IPS-18c (cell line): ENCODE data around the gene DIS3L.
"Not testable (repeated sequence)": the region's sequence is repeated elsewhere in the genome, so short reads cannot be mapped to it uniquely, and the experiment has no call there.

Experiments used
- H3K4me3 ChIP-seq: 2 replicates; pipeline ENCODE4 v1.7.0; 2013; ENCODE audit warnings: low read depth, mild to moderate bottlenecking, low read length, moderate library complexity; ENCODE audit not compliant: insufficient read depth
- H3K9me3 ChIP-seq: one replicate; pipeline ENCODE4 v1.6.1; 2013; ENCODE audit warnings: mild to moderate bottlenecking, low read length, moderate library complexity; ENCODE audit not compliant: control insufficient read depth, insufficient read depth

The DIS3L gene

GRCh38 chr15:66294932-66295235, 1.5 kb downstream of the DIS3L start:
- no peaks in the 10 kb centered on the region for H3K9me3 ChIP-seq
- H3K4me3 ChIP-seq: no peak overlapping the region; the same call in 1 of the 2 replicates

GRCh38 chr15:66296186-66296585, 2.8 kb downstream of the DIS3L start:
- Histone ChIP-seq H3K4me3 (no peak overlapping the region), H3K9me3 (no peaks in the 10 kb centered on the region)

- Histone ChIP-seq H3K9me3 (no peaks in the 10 kb centered on the region), H3K4me3 (no peak overlapping the region)
Observed at GRCh38 chr15:66298803-66299251, 5.5 kb downstream of the DIS3L start.

GRCh38 chr15:66302489-66303278, 9.3 kb downstream of the DIS3L start:
- Histone ChIP-seq H3K4me3 (no peak overlapping the region), H3K9me3 (no peaks in the 10 kb centered on the region)

DNA sequence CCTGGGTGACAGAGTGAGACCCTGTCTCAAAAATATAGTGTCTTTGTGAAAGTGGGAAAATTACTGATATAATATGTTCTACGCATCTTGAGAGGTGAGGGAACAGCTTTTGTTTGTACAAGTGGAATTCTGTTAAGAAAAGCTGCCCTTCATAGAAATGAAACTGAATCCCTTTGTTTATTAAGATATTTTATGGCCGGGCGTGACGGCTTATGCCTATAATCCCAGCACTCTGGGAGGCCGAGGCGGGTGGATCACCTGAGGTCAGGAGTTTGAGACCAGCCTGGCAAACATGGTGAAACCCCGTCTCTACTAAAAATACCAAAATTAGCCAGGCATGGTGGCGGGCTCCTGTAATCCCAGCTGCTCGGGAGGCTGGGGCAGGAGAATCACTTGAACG, 11.1 kb downstream of the DIS3L start:
- H3K9me3 ChIP-seq: not testable (repeated sequence)

GRCh38 chr15:66306381-66306780, 13.0 kb downstream of the DIS3L start:
- no peak overlapping the region for H3K4me3 ChIP-seq
- no peaks in the 10 kb centered on the region for H3K9me3 ChIP-seq

More for the DNA sequence above, 11.1 kb downstream of the DIS3L start:
- H3K4me3 ChIP-seq: not testable (repeated sequence)

DNA sequence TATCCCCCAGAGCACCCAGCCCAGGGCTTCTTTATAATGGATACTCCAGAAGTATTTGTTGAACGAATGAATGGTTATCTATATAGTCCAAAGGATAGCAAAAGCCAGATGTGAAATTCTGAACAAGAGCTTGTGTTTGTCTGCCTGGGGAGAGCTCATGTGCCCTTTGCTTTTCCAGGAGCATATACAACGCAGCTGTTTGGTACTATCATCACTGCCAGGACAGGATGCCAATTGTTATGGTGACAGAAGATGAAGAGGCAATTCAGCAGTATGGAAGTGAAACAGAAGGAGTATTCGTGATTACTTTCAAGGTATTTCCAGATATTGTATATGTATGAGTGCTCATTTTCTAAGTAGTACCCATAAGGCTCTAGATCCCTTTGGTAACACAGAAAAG, 15.2 kb downstream of the DIS3L start:
- H3K4me3 ChIP-seq: no peak overlapping the region
- no peaks in the 10 kb centered on the region for H3K9me3 ChIP-seq

GRCh38 chr15:66309828-66310227, 16.5 kb downstream of the DIS3L start:
- no peaks in the 10 kb centered on the region for H3K9me3 ChIP-seq
- H3K4me3 ChIP-seq: no peak overlapping the region

DNA sequence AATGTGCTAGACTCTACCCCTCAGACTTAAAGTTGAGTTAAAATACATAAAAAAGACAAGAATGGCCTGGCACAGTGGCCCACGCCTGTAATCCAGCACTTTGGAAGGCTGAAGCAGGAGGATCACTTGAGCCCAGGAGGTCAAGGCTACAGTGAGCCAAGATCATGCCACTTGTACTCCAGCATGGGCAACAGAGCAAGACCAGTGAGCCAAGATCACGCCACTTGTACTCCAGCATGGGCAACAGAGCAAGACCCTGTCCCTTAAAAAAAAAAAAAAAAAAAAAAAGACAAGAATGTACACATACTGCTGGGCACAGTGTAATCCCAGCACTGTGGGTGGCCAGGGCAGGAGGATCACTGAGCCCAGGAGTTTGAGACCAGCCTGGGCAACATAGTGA, 17.4 kb downstream of the DIS3L start:
- Histone ChIP-seq H3K4me3 (no peak overlapping the region), H3K9me3 (no peaks in the 10 kb centered on the region)

DNA sequence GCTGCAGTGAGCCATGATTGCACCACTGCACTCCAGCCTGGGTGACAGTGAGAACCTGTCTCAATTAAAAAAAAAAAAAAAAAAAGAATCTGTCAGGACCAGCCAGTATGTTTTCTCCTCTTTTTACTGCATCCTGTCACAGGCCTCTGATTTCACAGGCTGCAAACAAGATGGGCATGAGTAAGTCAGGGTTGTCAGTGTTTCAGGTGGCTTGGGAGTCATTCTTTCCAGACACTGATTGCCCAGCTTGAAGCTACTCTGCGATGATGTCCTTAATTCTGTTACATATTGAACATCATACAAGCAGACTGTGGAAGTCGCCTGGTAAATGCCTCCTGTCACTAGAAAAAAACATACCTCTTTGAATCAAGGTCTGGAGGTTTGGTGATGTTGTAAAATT, 18.8 kb downstream of the DIS3L start:
- H3K9me3 ChIP-seq: no peaks in the 10 kb centered on the region
- no peak overlapping the region for H3K4me3 ChIP-seq

- Histone ChIP-seq H3K9me3 (no peaks in the 10 kb centered on the region), H3K4me3 (no peak overlapping the region)
Observed at GRCh38 chr15:66323312-66323928, 30.1 kb downstream of the DIS3L start.

- H3K9me3 ChIP-seq: no peaks in the 10 kb centered on the region
- no peak overlapping the region for H3K4me3 ChIP-seq
Observed at GRCh38 chr15:66326051-66326450, 32.7 kb downstream of the DIS3L start.

DNA sequence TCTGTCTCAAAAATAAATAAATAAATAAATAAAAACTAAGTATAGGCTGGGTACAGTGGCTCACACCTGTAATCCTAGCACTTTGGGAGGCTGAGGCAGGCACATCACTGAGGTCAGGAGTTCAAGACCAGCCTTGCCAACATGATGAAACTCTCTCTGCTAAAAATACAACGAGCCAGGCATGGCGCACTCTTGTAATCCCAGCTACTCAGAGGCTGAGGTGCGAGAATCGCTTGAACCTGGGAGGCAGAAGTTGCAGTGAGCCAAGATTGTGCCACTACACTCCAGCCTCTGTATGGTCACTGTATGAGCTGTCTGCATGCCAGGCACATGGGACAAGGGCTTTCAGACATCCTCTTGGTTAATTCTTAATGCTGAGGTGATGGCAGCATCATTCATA, 34.4 kb downstream of the DIS3L start:
- Histone ChIP-seq H3K4me3 (no peak overlapping the region), H3K9me3 (no peaks in the 10 kb centered on the region)

DNA sequence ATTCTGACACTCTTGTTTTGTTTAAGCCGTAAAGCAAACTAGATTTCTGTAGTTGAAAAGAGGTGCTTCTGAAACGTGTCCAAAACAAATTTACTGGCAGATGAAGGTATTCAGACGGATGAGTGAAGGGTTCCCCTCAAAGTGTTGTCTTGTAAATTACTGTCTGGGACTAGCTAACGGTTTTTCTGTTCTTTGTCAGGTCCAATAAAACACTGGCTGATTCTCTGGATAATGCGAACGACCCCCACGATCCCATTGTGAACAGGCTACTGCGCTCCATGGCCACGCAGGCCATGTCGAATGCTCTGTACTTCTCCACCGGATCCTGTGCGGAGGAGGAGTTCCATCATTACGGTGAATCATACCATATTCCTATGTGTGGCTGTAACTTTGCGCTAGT, 35.4 kb downstream of the DIS3L start:
- H3K9me3 ChIP-seq: no peaks in the 10 kb centered on the region
- no peak overlapping the region for H3K4me3 ChIP-seq

GRCh38 chr15:66348530-66348929, 55.2 kb downstream of the DIS3L start:
- H3K9me3 ChIP-seq, H3K4me3 ChIP-seq: not testable (repeated sequence)

GRCh38 chr15:66356077-66356358, 62.6 kb downstream of the DIS3L start:
- no peaks in the 10 kb centered on the region for H3K9me3 ChIP-seq
- peak overlapping the region; percentile 81 for H3K4me3 ChIP-seq

GRCh38 chr15:66356359-66357236, 63.2 kb downstream of the DIS3L start, which contains the start of gene TIPIN:
Gene TIPIN, minus strand, starts transcription at chr15:66356685. Its CDS starts 3,738 bp downstream, at chr15:66352947.
- Histone ChIP-seq H3K4me3 (peak within 1 kb of the TSS; percentile 81), H3K9me3 (no peaks in the 10 kb centered on the region)

DNA sequence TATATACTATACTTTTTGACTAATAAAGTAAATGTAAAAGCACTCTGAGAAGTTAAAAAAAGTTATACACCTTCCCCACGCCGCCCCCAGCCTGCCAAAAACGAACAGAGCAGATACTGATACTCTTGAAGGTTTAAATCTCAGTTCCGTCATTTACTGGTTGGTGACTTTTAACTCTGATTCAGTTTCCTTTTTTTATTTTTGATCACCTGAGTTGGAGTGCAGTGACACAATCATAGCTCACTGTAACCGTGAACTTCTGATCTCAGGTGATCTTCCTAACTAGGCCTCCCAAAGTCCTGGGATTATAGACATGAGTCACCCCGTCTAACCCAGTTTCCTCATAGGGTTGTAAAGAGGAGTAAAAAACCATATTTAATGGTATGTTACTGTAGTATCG, 66.4 kb downstream of the DIS3L start:
- H3K4me3 ChIP-seq: no peak overlapping the region
- H3K9me3 ChIP-seq: no peaks in the 10 kb centered on the region
